ENCODE results near the gene SELL.

Gene SELL

DNA sequence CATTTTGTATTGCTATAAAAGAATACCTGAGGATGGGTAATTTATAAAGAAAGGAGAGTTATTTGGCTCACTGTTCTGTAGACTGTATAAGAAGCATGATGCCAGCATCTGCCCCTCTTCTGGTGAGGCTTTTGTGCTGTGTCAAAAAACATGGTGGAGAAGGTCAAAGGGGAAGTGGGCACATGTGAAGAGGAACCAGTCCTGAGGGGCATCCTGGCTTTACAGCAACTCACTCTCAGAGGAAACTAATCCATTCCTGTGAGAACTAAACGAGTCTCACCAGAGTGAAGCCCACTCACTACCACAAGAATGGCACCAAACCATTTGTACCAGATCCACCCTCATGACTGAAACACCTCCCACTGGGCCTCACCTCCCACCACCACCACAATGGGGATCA, 62.7 kb downstream of the SELL start:
- TF ChIP-seq ZNF837 (tag by site-specific recombination; IDR thresholded peaks at IDR 0.05) (no peak), BCL11B (tag by site-specific recombination; IDR thresholded peaks at IDR 0.05; ENCODE audit: low read depth) (no peak)

DNA sequence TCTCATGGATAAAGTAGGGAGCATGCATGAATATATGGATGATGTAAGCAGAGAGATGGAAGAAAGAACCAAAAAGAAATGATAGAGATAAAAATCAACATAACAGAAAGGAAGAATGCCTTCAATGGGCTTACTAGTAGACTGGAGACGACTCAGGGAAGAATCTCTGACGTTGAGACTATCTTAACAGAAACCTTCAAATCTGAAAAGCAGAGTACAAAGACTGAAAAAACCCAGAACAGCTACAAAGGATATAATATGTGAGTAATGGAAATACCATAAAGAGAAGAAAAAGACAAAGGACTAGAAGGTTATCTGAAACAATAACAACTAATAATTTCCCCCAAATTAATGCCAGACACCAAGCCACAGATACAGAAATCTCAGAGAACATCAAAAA, 63.2 kb downstream of the SELL start:
- H3K4me1 ChIP-seq (ENCODE audit: control insufficient read depth, insufficient read depth, low read length) = no peaks in the 10 kb centered on the region
- no peaks in the 10 kb centered on the region for H3K36me3 ChIP-seq (ENCODE audit: control insufficient read depth in 2 of 2, insufficient read depth in 1 of 2, low read length in 2 of 2)
- ChIA-PET CTCF (no interaction called here), POLR2A (no interaction called here)
- no peak overlapping the region for H3K4me3 ChIP-seq (ENCODE audit: low read depth, low read length)
- TF ChIP-seq ZNF558 (tag by site-specific recombination; IDR thresholded peaks at IDR 0.05) (no peak), ZNF138 (tag by site-specific recombination; IDR thresholded peaks at IDR 0.05; ENCODE audit: borderline replicate concordance) (no peak), ZNF610 (tag by site-specific recombination; IDR thresholded peaks at IDR 0.05; ENCODE audit: borderline replicate concordance) (no peak), SP7 (tag by site-specific recombination; IDR thresholded peaks at IDR 0.05) (no peak), OSR2 (tag by site-specific recombination; IDR thresholded peaks at IDR 0.05) (no peak), EGR2 (tag by site-specific recombination; IDR thresholded peaks at IDR 0.05; ENCODE audit: low read depth) (no peak), ZNF274 (IDR thresholded peaks at IDR 0.05; ENCODE audit: low read length) (no peak), ZNF274 (tag by site-specific recombination; IDR thresholded peaks at IDR 0.05; ENCODE audit: borderline replicate concordance) (no peak), BCL11B (tag by site-specific recombination; IDR thresholded peaks at IDR 0.05; ENCODE audit: low read depth) (no peak), FEZF1 (tag by site-specific recombination; IDR thresholded peaks at IDR 0.05) (no peak), ZNF561 (tag by site-specific recombination; IDR thresholded peaks at IDR 0.05; ENCODE audit: borderline replicate concordance) (no peak), ZNF549 (tag by site-specific recombination; IDR thresholded peaks at IDR 0.05) (no peak), ZNF747 (tag by site-specific recombination; IDR thresholded peaks at IDR 0.05) (no peak), ZFP69B (tag by site-specific recombination; IDR thresholded peaks at IDR 0.05) (no peak)
- TF ChIP-seq, protein P1, sequence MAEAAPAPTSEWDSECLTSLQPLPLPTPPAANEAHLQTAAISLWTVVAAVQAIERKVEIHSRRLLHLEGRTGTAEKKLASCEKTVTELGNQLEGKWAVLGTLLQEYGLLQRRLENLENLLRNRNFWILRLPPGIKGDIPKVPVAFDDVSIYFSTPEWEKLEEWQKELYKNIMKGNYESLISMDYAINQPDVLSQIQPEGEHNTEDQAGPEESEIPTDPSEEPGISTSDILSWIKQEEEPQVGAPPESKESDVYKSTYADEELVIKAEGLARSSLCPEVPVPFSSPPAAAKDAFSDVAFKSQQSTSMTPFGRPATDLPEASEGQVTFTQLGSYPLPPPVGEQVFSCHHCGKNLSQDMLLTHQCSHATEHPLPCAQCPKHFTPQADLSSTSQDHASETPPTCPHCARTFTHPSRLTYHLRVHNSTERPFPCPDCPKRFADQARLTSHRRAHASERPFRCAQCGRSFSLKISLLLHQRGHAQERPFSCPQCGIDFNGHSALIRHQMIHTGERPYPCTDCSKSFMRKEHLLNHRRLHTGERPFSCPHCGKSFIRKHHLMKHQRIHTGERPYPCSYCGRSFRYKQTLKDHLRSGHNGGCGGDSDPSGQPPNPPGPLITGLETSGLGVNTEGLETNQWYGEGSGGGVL (tag by site-specific recombination; IDR thresholded peaks at IDR 0.05) = no peak
- TF ChIP-seq, protein P2, sequence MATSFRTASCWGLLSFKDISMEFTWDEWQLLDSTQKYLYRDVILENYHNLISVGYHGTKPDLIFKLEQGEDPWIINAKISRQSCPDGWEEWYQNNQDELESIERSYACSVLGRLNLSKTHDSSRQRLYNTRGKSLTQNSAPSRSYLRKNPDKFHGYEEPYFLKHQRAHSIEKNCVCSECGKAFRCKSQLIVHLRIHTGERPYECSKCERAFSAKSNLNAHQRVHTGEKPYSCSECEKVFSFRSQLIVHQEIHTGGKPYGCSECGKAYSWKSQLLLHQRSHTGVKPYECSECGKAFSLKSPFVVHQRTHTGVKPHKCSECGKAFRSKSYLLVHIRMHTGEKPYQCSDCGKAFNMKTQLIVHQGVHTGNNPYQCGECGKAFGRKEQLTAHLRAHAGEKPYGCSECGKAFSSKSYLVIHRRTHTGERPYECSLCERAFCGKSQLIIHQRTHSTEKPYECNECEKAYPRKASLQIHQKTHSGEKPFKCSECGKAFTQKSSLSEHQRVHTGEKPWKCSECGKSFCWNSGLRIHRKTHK (tag by site-specific recombination; IDR thresholded peaks at IDR 0.05) = no peak
- TF ChIP-seq, protein P3, sequence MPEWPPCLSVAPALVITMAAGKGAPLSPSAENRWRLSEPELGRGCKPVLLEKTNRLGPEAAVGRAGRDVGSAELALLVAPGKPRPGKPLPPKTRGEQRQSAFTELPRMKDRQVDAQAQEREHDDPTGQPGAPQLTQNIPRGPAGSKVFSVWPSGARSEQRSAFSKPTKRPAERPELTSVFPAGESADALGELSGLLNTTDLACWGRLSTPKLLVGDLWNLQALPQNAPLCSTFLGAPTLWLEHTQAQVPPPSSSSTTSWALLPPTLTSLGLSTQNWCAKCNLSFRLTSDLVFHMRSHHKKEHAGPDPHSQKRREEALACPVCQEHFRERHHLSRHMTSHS (tag by site-specific recombination; IDR thresholded peaks at IDR 0.05) = no peak
- TF ChIP-seq, protein P4, sequence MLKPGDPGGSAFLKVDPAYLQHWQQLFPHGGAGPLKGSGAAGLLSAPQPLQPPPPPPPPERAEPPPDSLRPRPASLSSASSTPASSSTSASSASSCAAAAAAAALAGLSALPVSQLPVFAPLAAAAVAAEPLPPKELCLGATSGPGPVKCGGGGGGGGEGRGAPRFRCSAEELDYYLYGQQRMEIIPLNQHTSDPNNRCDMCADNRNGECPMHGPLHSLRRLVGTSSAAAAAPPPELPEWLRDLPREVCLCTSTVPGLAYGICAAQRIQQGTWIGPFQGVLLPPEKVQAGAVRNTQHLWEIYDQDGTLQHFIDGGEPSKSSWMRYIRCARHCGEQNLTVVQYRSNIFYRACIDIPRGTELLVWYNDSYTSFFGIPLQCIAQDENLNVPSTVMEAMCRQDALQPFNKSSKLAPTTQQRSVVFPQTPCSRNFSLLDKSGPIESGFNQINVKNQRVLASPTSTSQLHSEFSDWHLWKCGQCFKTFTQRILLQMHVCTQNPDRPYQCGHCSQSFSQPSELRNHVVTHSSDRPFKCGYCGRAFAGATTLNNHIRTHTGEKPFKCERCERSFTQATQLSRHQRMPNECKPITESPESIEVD (tag by site-specific recombination; IDR thresholded peaks at IDR 0.05) = no peak
- H3K9me3 ChIP-seq (ENCODE audit: control insufficient read depth, insufficient read depth, low read depth, low read length) = no peaks in the 10 kb centered on the region
- H3K27ac ChIP-seq (ENCODE audit: extremely low read depth, low read depth, low read length) = no peak overlapping the region

More for the DNA sequence above, 62.7 kb downstream of the SELL start:
- Histone ChIP-seq H3K4me3 (ENCODE audit: low read depth, low read length) (no peak overlapping the region), H3K4me1 (ENCODE audit: control insufficient read depth, insufficient read depth, low read length) (no peaks in the 10 kb centered on the region), H3K9me3 (ENCODE audit: control insufficient read depth, insufficient read depth, low read depth, low read length) (no peaks in the 10 kb centered on the region), H3K27ac (ENCODE audit: extremely low read depth, low read depth, low read length) (no peak overlapping the region), H3K36me3 (ENCODE audit: control insufficient read depth in 2 of 2, insufficient read depth in 1 of 2, low read length in 2 of 2) (no peaks in the 10 kb centered on the region)
- ChIA-PET CTCF (no interaction called here), POLR2A (no interaction called here)
